K562 (cell line): ENCODE measurements around the gene IL17RC. TPM values are rescaled to one million over a fixed set of nuclear protein-coding genes. Genes with fewer than 3 reads are reported as not detected.
A peak's percentile ranks its signal among the peaks of the same experiment; 100 is the strongest.

Experiments
- DDX20 ChIP-seq: fragments of 450-650 bp; IDR thresholded peaks from 2 replicates; pipeline ENCODE4 v1.6.1; 2016; ENCODE audit warnings: missing genetic modification characterization, low read depth, mild to moderate bottlenecking, missing compliant biosample characterization, moderate library complexity
- ELF1 ChIP-seq: fragments of 200-800 bp; sonication (Bioruptor generic); IDR thresholded peaks from 2 replicates; pipeline ENCODE4 v1.6.1; 2016; ENCODE audit warnings: missing genetic modification characterization, missing compliant biosample characterization
- KAT7 ChIP-seq: sonication (generic); formaldehyde crosslinking; IDR thresholded peaks from 2 replicates; pipeline ENCODE4 v1.8.0; 2022; ENCODE audit warnings: missing genetic modification reagents, mild to moderate bottlenecking, borderline replicate concordance
- LCOR ChIP-seq: sonication (generic); formaldehyde crosslinking; IDR thresholded peaks from 2 replicates; pipeline ENCODE4 v1.8.0; 2022; ENCODE audit warnings: mild to moderate bottlenecking, missing genetic modification reagents
- NCOA6 ChIP-seq: fragments of 450-650 bp; IDR thresholded peaks from 2 replicates; pipeline ENCODE4 v1.6.1; 2017; ENCODE audit warnings: mild to moderate bottlenecking
- NFRKB ChIP-seq: fragments of 450-650 bp; IDR thresholded peaks from 2 replicates; pipeline ENCODE4 v1.6.1; 2016; ENCODE audit warnings: low read depth
- RNF2 ChIP-seq: sonication (generic); IDR thresholded peaks from 2 replicates; pipeline ENCODE4 v1.6.1; 2016
- SIRT6 ChIP-seq: IDR thresholded peaks from one replicate; pipeline ENCODE4 v1.6.1; 2012; ENCODE audit warnings: low read depth, mild to moderate bottlenecking, control low read depth, inconsistent platforms, low read length, moderate library complexity
- STAG1 ChIP-seq: sonication (generic); formaldehyde crosslinking; IDR thresholded peaks from 2 replicates; pipeline ENCODE4 v1.5.0; 2020; ENCODE audit warnings: missing genetic modification reagents, borderline replicate concordance
- ZNF133 ChIP-seq: fragments of 250-450 bp; sonication (Bioruptor Pico); IDR thresholded peaks from 2 replicates; pipeline ENCODE4 v1.4.0; 2020; ENCODE audit warnings: mild to moderate bottlenecking
- ZNF143 ChIP-seq: sonication (generic); formaldehyde crosslinking; IDR thresholded peaks from 2 replicates; pipeline ENCODE4 v1.9.0; 2022; ENCODE audit warnings: mild to moderate bottlenecking, missing genetic modification reagents
- polyA plus RNA-seq, 8 experiments: library from polyadenylated mRNA; depleted of rRNA in 4 of 8; stranded (reverse) in 5 of 8; unstranded in 3 of 8; fragments of >200 nt; fragmentation: Nextera tagmentation in 2 of 8; fragmentation: Illumina TruSeq in 1 of 8; extraction: Ambion mirVana in 2 of 8; extraction: Trizol in 1 of 8; gene quantifications; 2 replicates each; pipeline versions ENCODE4 v1.2.1 to v1.2.3, GENCODE V29; 2011 to 2014; ENCODE audit warnings: inconsistent platforms in 1 of 8, missing spikeins in 1 of 8
- total RNA-seq, 7 experiments: library from RNA; depleted of rRNA in 6 of 7; stranded (reverse); fragments of >200 nt in 6 of 7; fragmentation: Illumina TruSeq in 2 of 7; extraction: Trizol in 2 of 7; gene quantifications; 2 replicates each; pipeline versions ENCODE4 v1.2.1 to v1.2.3, GENCODE V29; 2011 to 2021; ENCODE audit warnings: low replicate concordance in 1 of 7
- TF ChIP-seq, protein P1 (sequence below): fragments of 250-450 bp; sonication (Bioruptor Pico); IDR thresholded peaks from 2 replicates; pipeline ENCODE4 v1.5.0; 2022; ENCODE audit warnings: mild to moderate bottlenecking

Gene IL17RC
- total and polyA plus RNA-seq, 9 of the 15 experiments (the other 6 are each of a cell fraction or from before 2014, with no cell fraction given), result 0.15 to 11.4 (median 7.1) TPM; not detected in 1

DNA sequence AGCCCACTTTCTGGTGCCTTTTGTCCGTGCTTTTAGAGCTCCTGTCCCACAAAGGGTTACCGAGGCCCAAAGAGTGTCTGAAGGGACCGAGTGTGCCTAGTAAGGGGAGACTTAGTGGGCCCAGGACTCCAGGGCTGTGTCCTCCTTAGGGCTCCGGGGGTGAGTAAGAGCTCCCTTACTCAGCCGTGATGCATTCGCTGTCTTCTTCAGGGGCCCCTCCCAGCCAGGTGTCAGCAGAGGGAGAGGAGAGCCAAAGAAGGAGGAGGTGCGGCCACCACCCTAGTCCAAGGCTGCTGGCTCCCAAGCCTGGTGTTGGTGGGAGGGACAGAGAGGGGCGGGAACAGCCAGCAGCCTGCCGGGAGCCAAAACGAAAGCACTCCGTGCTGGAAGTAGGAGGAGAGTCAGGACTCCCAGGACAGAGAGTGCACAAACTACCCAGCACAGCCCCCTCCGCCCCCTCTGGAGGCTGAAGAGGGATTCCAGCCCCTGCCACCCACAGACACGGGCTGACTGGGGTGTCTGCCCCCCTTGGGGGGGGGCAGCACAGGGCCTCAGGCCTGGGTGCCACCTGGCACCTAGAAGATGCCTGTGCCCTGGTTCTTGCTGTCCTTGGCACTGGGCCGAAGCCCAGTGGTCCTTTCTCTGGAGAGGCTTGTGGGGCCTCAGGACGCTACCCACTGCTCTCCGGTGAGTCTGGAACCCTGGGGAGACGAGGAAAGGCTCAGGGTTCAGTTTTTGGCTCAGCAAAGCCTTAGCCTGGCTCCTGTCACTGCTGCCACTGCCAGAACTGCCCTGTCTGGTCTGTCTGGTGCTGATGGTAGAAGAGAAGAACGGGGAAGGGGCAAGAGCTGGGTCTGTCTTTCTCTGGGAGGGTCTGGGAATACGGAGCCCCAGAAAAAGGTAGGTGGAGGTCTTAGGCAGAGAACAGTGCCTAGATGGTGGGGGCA, at the start of gene IL17RC (continued):
- TF ChIP-seq, protein P1, sequence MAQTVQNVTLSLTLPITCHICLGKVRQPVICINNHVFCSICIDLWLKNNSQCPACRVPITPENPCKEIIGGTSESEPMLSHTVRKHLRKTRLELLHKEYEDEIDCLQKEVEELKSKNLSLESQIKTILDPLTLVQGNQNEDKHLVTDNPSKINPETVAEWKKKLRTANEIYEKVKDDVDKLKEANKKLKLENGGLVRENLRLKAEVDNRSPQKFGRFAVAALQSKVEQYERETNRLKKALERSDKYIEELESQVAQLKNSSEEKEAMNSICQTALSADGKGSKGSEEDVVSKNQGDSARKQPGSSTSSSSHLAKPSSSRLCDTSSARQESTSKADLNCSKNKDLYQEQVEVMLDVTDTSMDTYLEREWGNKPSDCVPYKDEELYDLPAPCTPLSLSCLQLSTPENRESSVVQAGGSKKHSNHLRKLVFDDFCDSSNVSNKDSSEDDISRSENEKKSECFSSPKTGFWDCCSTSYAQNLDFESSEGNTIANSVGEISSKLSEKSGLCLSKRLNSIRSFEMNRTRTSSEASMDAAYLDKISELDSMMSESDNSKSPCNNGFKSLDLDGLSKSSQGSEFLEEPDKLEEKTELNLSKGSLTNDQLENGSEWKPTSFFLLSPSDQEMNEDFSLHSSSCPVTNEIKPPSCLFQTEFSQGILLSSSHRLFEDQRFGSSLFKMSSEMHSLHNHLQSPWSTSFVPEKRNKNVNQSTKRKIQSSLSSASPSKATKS (CRISPR knock-in tag), result no peak
- TF ChIP-seq ELF1 (tag) (no peak), DDX20 (tag) (no peak), NCOA6 (no peak), LCOR (CRISPR knock-in tag) (0 out of 2 replicates have a peak, but pooled peaks have one; percentile 43), ZNF143 (CRISPR knock-in tag) (no peak), RNF2 (no peak), KAT7 (CRISPR knock-in tag) (no peak), STAG1 (CRISPR knock-in tag) (no peak), NFRKB (no peak), SIRT6 (no peak), ZNF133 (CRISPR knock-in tag) (0 out of 2 replicates have a peak, but pooled peaks have one; percentile 10)
